Astrocyte of the spinal cord (primary cell): ENCODE measurements around the gene TBCC.

ENCODE experiments used
- DNase-seq: peaks from one replicate; pipeline ENCODE4 v3.0.0; 2011; ENCODE audit warnings: low read depth, low spot score
- H3K4me3 ChIP-seq: 2 replicates; pipeline ENCODE4 v1.5.1; 2011; ENCODE audit warnings: low read depth, mild to moderate bottlenecking, low read length, moderate library complexity
- in situ Hi-C: cut with HindIII; loops from 2 replicates; pipeline ENCODE4 v1.10.0; 2017; ENCODE audit warnings: low sequenced_read_pairs
- TF ChIP-seq, protein P1 (sequence below): IDR thresholded peaks from 2 replicates; pipeline ENCODE4 v1.5.1; 2012; ENCODE audit warnings: low read depth, mild to moderate bottlenecking, low read length, inconsistent platforms

The TBCC gene

DNA sequence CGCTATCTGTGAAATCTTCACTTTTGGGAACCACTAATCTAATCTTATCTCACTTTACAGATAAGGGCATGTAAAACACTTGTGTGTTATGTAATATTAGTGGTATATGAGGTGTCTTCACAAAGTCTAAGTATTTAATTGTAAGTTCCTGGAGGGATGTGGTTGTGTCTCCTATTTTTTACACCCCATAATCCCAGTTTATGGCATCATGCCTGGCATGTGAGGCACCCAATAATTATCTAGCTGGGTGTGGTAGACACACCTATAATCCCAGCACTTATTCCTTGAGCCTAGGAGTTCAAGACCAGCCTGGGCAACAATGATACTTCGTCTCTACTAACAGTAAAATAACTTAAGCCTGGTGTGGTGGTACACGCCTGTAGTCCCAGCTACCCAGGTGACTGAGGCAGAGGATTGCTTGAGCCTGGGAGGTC lies 16.5 kb upstream of the TBCC start:
- in situ Hi-C loops: no loop called here

GRCh38 chr6:42761287-42762067 lies 15.6 kb upstream of the TBCC start:
- H3K4me3 ChIP-seq: no peak overlapping the region
- no peak for DNase-seq
- in situ Hi-C loops: no loop called here
- TF ChIP-seq, protein P1, sequence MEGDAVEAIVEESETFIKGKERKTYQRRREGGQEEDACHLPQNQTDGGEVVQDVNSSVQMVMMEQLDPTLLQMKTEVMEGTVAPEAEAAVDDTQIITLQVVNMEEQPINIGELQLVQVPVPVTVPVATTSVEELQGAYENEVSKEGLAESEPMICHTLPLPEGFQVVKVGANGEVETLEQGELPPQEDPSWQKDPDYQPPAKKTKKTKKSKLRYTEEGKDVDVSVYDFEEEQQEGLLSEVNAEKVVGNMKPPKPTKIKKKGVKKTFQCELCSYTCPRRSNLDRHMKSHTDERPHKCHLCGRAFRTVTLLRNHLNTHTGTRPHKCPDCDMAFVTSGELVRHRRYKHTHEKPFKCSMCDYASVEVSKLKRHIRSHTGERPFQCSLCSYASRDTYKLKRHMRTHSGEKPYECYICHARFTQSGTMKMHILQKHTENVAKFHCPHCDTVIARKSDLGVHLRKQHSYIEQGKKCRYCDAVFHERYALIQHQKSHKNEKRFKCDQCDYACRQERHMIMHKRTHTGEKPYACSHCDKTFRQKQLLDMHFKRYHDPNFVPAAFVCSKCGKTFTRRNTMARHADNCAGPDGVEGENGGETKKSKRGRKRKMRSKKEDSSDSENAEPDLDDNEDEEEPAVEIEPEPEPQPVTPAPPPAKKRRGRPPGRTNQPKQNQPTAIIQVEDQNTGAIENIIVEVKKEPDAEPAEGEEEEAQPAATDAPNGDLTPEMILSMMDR: no peak

More for the DNA sequence above, 16.5 kb upstream of the TBCC start:
- H3K4me3 ChIP-seq: no peak overlapping the region
- no peak for DNase-seq
- TF ChIP-seq, protein P1: no peak

DNA sequence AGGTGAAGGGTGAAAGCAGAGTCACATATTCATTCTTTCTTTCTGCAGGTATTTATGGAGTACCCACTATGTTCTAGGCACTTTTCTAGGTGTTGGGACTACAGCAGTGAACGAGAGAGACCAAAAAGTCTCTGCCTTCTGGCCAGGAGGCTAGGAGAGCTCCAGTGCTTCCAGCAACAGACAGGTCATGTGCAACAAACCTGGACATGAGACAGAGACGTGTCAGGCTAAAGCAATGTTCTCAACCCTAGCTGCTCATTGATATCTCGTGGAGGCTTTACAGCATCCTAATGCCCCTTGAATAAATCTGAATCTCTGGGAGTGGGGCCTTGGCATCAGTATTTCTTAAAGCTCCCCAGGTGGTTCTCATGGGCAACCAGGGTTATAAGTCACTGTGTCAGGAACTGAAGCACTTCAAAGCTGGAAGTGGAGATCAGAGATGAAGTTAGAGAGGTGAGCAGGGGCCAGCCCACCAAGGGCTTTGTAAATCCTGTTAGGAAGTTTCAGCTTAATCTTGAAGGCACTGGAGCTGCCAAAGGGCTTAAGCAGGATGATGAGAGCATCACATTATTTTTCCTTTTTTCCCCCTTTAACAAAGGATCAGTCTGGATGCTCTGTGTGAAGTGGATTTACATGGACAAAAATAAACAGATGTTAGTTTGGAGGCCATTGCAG lies 13.0 kb upstream of the TBCC start:
- DNase-seq: no peak
- in situ Hi-C loops: no loop called here
- no peak overlapping the region for H3K4me3 ChIP-seq
- TF ChIP-seq, protein P1: no peak

DNA sequence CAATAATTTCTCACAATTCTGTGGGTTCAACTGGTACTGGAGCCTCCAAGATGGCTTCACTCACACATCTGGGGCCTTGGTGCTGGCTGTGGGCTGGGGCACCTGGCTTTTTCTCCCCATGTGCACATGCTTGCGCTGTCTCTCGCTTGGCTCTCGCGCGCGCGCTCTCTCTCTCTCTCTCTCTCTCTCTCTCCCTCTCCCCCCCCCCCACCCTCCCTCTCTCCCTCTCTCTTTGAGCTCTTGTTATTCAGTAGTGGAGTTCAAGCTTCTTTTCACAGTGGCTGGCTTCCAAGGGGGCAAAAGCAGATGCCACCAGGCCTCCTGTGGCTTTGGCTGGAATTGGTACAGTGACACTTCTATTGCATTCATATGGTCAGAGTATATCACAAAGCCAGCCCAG lies 10.8 kb upstream of the TBCC start:
- in situ Hi-C loops: no loop called here
- H3K4me3 ChIP-seq: no peak overlapping the region
- no peak for DNase-seq
- TF ChIP-seq, protein P1: no peak

GRCh38 chr6:42754759-42755158 lies 8.9 kb upstream of the TBCC start:
- TF ChIP-seq, protein P1: no peak
- DNase-seq: no peak
- in situ Hi-C loops: no loop called here
- H3K4me3 ChIP-seq: no peak overlapping the region

DNA sequence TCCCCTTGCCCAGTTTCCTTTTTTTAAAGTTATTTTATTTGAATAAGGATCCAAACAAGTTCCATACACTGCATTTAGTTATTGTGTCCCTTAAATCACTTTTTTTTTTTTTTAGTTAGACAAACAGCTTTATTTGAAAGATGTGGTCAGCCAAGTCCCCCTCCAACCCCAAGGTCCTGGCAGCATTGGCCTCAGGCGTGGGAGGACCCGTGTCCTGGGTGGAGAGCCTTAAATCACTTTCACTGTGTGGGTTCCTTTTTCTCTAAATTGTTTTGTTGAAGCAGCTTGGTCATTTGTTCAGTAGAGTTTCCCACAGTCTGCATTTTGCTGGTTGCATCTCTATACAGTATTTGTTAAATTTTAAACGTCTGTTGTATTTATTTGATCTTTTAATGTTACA lies 5.2 kb upstream of the TBCC start:
- no peak for DNase-seq
- no peak overlapping the region for H3K4me3 ChIP-seq
- TF ChIP-seq, protein P1: no peak
- in situ Hi-C loops: no loop called here
